Endothelial cell of hepatic sinusoid (primary cell): Measurements from ENCODE around the gene OTOA.
"Not testable (repeated sequence)": the region's sequence is repeated elsewhere in the genome, so short reads cannot be mapped to it uniquely, and the experiment has no call there.

ENCODE experiments used
- in situ Hi-C: cut with HindIII; loops from 2 replicates; pipeline ENCODE4 v1.10.0; 2017; ENCODE audit warnings: low sequenced_read_pairs

The OTOA gene

GRCh38 chr16:21667575-21667974 lies 3.8 kb downstream of the OTOA start:
- in situ Hi-C loops: no loop called here

- in situ Hi-C loops: no loop called here
These were observed 9.7 kb downstream of the OTOA start for GRCh38 chr16:21673469-21673868.

- in situ Hi-C loops: not testable (repeated sequence)
These were observed 10.7 kb downstream of the OTOA start for GRCh38 chr16:21674456-21674855.

GRCh38 chr16:21680714-21681113 lies 16.9 kb downstream of the OTOA start:
- in situ Hi-C loops: not testable (repeated sequence)

- in situ Hi-C loops: no loop called here
These were observed 19.4 kb downstream of the OTOA start for GRCh38 chr16:21683184-21683583.

GRCh38 chr16:21684199-21684598 lies 20.4 kb downstream of the OTOA start:
- in situ Hi-C loops: no loop called here

GRCh38 chr16:21685034-21685455 lies 21.3 kb downstream of the OTOA start:
- in situ Hi-C loops: no loop called here

- in situ Hi-C loops: no loop called here
These were observed 25.3 kb downstream of the OTOA start for GRCh38 chr16:21689107-21689506.

GRCh38 chr16:21690967-21691366 lies 27.2 kb downstream of the OTOA start:
- in situ Hi-C loops: not testable (repeated sequence)

- in situ Hi-C loops: no loop called here
These were observed 30.8 kb downstream of the OTOA start for GRCh38 chr16:21694609-21695008.

- in situ Hi-C loops: no loop called here
These were observed 33.3 kb downstream of the OTOA start for GRCh38 chr16:21697032-21697431.

- in situ Hi-C loops: no loop called here
These were observed 34.6 kb downstream of the OTOA start for GRCh38 chr16:21698169-21699032.

GRCh38 chr16:21701271-21701670 lies 37.5 kb downstream of the OTOA start:
- in situ Hi-C loops: no loop called here

GRCh38 chr16:21702276-21702675 lies 38.5 kb downstream of the OTOA start:
- in situ Hi-C loops: no loop called here

GRCh38 chr16:21703156-21703555 lies 39.4 kb downstream of the OTOA start:
- in situ Hi-C loops: no loop called here

- in situ Hi-C loops: no loop called here
These were observed 39.9 kb downstream of the OTOA start for GRCh38 chr16:21703589-21704174.

GRCh38 chr16:21704266-21704665 lies 40.5 kb downstream of the OTOA start:
- in situ Hi-C loops: no loop called here

GRCh38 chr16:21704733-21705132 lies 41.0 kb downstream of the OTOA start:
- in situ Hi-C loops: loop anchor here (5.0 kb wide), 1 partner anchor 57 kb away; no protein-coding TSS in a partner anchor

- in situ Hi-C loops: loop anchor here (5.0 kb wide), 1 partner anchor 61 kb away; no protein-coding TSS in a partner anchor
These were observed 44.9 kb downstream of the OTOA start for GRCh38 chr16:21708533-21709115.

GRCh38 chr16:21710938-21711337 lies 47.2 kb downstream of the OTOA start:
- in situ Hi-C loops: no loop called here

GRCh38 chr16:21713549-21714368 lies 50.0 kb downstream of the OTOA start:
- in situ Hi-C loops: no loop called here
